SW 1271 (cell line): Measurements from ENCODE around the gene ATP23.

ENCODE experiments used
- DNase-seq, 2 experiments: peaks; one replicate each; lab custom pipeline; 2025; lab: John Stamatoyannopoulos, UW

The ATP23 gene

DNA sequence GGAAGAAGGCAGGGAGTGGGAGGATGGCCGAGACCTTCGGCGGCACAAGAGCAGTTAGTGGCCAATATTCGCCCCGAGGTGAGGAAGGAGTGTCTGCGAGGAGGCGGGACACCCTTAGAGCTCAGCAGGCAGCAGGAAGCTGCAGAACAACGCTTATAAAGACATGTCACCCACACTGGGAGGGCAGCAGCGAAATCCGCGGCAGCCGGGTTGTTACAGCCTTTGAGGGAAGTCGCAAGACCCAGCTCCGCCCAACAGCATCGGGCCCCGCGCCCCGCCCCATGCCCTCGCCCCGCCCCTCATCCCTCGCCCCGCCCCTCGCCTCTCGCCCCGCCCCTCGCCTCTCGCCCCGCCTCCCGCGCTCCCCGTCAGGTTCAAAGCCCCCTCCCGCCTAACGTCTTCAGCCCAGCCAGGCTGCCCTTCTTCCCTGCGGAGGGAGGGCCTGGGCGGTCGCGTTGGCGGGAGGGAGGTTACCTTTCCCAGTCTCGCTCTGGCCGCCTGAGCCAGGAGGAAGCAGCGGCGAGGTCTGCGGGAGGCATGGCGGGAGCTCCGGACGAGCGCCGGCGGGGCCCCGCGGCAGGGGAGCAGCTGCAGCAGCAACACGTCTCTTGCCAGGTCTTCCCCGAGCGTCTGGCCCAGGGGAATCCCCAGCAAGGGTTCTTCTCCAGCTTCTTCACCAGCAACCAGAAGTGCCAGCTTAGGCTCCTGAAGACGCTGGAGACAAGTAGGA, at the start of gene ATP23:
TSS of gene ATP23 (plus strand) at position 403 of the 730 bp plus-strand sequence. CDS start at position 538, 135 bp downstream.
- peak; percentile 81 to 95 for DNase-seq

- no peak for DNase-seq
Measured at GRCh38 chr12:57892232-57892972, 49.0 kb upstream of the ATP23 start.

DNA sequence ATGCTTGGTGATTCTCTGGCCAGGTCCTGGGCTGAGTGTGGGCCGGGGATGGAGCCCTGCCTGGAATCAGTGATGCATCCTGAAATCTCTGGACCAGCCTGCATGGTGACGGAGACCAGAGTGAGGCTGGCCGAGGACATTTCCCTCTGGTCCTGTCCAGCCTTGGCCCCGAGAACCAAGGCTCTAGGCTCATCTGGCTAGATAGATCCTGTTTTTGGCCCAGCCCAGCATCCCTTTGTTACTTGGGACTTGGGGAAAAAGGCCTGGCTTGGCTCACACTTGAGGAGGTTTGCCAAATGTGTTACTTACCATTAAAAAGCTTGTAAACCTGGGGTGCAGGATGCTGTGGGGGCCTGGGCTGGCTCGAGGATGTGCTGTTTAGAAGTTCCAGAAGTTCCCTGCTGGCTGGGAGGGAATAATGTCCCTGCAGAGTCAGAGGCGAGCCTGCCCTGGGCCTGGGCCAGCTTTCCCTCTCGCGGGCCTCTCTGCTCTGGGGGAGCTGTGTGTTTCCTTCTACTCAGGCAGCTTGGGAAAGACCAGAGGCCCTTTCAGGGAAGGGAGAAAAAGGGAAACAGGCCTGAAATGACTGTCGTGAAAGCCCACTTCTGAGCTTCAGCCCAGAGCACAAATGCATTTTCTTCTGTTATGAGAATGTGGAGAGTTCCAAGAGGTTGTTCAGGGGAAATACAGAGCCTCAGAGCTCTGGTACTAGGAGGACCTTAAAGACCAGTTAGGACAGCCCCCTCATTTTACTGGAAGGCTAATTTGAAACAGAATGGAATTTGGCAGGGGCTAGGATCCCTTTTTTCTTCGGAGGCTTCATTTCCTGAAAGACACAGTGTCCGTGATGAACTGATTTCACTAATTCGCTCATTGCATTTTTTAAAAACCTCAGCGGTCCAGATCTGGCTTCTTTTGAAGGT, 47.7 kb upstream of the ATP23 start:
- no peak for DNase-seq

GRCh38 chr12:57894399-57895292, 46.7 kb upstream of the ATP23 start:
- no peak for DNase-seq

DNA sequence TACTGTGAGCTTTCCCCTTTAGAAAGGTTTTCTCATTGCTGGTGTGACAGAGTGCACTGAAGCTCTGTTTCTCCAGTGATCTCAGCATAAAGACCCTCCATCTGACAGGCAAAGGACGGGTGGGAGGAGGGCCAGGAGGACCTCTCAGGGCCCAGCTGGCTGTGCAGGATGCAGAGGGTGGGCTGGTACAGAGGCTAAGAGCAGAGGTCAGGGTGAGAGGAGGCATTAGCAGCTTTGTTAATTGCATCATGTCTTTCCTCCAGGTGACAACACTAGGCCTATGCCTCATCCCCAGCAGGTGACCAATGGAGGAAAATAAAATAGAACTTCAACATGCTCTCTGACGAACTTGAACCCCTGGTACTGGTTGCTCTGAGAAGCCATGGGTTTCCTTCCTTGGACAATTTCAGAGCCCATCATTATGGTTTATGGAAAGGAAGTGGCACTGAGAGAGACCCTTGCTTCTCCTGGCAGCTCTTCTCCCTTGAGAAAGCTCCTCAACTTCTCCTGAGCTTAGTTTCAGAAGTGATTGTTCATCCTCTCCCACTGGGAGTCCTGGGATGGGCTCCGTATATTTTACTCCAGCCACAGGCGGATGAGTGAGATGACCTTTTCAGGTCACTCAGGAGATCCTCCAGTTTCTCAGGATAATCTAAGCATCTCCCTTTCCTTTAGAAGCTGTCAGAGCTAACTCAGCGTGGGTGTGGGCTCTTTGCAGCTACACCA, 45.8 kb upstream of the ATP23 start:
- DNase-seq = no peak

- DNase-seq = no peak
Measured at GRCh38 chr12:57896115-57896433, 45.3 kb upstream of the ATP23 start.

- no peak for DNase-seq
Measured at GRCh38 chr12:57896434-57897201, 44.7 kb upstream of the ATP23 start.

GRCh38 chr12:57897286-57897974, 43.9 kb upstream of the ATP23 start:
- DNase-seq = no peak

DNA sequence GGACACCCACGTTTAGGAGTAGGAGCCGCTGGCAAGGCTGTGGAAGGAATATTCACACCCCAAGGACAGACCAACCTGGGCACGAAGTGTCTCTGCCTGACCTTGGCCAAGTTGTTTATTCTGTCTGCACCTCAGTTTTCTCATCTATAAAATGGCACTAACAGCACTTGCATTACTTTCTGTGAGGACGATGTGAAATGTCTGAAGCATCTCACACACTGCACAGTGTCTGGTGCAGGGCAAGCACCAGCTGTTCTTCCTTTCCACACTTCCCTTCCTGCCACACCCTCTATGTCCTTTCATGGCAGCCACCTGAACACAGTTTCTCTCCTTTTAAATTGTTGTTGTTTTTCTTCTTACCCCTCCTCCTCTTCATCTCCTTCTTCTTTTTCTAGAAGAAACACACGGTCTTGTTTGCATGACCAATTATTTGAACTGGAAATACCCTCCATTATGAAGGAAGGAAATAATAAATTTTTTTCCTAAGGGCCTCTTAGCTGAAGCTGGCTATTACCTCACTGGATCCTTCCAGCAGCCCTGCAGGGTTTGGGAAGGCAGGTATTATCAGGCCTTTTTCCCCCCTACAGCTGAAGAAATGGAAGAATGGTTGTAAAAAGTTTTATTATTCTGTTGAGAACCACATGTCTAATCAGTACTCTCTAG, 42.9 kb upstream of the ATP23 start:
- DNase-seq = no peak

- no peak for DNase-seq
Measured at GRCh38 chr12:57899010-57899662, 42.2 kb upstream of the ATP23 start.

DNA sequence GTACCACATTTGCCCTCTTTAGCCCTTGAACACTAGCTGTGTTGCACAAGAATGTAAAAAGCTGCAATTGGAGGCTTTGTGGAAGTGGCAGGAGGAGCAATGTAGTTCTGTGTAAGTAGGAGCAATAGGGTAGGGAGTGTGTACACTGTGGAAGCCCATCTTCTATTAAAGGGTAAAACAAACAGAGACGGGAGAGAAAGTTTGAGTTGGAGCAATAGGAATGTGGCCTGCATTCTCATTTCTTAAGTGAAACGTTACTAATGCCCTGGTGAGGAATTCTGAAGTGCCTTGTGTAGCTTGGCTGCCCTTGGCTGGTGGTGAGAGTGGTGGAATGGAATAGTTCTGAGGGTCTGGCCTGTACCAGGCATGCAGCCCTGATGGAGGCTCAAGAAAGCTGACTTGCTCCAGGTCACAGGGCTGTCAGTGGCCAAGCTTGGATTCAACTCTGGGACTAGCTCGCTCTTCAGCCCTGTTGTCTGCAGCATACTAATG, 38.8 kb upstream of the ATP23 start:
- DNase-seq = no peak

DNA sequence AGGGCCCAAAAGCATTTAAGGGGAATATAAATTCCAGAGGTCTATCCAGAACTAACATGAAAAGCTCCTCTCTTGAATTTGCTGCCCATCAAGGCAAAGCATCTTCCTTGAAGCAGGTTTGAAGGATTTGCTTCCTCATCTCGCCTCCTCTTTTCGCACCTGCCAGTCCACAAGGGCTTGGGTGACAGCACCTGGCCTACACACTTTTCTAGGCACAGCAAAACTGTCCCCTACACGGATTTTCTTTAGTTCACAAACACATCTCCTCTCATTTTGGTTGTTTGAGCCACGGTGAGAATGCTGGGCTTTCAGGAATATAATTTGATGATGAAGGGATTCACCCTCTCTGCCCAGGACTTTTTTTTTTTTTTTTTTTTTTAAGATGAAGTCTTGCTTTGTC, 36.9 kb upstream of the ATP23 start:
- DNase-seq = no peak

DNA sequence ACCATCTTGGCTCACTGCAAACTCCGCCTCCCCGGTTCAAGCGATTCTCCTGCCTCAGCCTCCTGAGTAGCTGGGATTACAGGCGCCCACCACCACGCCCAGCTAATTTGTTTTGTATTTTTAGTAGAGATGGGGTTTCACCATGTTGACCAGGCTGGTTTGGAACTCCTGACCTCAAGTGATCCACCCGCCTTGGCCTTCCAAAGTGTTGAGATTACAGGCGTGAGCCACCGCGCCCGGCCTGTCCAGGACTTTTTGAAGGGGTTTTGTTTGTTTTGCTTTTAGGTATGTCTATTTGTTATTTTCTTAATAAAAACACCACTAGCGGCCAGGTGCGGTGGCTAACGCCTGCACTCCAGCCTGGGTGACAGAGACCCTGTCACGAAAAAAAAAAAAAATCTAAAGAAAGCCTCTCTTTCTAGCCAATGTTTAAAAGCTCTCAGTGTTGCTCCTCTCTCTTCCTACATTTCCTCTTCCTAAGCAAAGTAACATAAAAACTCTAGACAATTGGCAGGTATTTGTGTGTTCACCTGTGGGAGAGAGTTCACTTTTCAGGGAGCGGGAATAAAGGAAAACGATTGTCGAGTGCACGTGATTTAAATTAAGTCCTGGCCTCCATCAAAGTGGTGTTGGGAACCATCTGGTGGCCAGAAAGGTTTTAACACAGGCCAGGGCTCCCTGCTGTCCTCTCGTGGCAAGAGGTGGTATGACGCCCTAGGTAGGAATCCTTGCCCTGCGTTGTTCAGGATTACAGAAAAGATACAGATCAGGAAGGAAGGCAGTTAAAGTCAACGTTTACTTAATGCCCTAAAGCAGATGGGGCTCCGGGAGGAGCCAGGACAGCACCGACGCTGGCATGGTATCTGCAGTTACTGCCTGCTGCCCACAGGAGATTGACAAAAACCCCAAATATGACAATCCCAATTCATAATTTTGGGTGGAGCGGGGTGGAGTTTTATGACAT, 36.2 kb upstream of the ATP23 start:
- peak; percentile 58 to 87 for DNase-seq

- DNase-seq = no peak
Measured at GRCh38 chr12:57905812-57906475, 35.4 kb upstream of the ATP23 start.

DNA sequence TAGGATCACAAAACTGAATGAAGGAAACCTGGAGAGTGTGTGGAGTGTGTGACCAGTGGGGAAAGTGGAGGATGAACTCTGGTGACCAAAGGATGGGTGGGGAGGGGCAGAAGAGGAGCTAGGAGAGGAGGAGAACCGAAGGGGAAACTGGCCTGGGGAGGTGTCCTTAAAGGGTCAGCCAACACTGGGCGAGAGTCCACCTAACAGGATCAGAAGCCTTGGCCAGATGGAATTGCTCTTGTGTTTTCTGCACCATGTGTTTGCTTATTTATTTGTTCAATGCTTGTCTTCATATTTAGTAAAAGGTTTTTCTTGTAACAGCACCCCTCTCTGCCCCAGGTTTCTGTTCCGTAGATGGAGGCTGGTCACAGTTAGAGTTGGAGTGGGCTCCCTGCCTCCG, 34.5 kb upstream of the ATP23 start:
- DNase-seq = no peak

DNA sequence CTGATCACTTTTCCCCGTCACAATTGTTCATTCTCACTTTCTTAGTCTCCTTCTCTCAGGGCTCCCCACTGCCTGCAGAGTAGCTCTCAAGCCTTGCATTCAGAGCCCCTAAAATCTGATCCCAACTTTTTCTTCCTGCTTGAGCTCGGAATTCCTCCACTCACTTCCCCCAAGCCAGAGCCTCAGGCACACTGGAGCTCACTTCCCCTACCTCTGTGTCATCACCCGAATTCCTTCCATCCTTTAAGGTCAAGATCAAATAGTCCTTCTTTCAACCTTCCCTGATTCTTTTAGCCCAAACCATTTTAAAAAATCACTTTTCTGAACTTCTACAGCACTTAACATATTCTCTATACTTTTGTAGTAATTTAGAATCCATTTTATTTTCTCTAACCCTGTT, 34.1 kb upstream of the ATP23 start:
- no peak for DNase-seq
